OCI-M1 (cell line): ENCODE measurements around the gene CUL7.
"Not testable (repeated sequence)": the region's sequence is repeated elsewhere in the genome, so short reads cannot be mapped to it uniquely, and the experiment has no call there.

Experiments used
- DNase-seq: peaks from one replicate; lab custom pipeline; 2025; lab: John Stamatoyannopoulos, UW

Gene CUL7

GRCh38 chr6:43053545-43054205, at the start of gene CUL7:
Gene CUL7, minus strand, starts transcription at chr6:43053851. Its CDS starts 1,063 bp downstream, at chr6:43052788.
- DNase-seq, result peak; percentile 98

DNA sequence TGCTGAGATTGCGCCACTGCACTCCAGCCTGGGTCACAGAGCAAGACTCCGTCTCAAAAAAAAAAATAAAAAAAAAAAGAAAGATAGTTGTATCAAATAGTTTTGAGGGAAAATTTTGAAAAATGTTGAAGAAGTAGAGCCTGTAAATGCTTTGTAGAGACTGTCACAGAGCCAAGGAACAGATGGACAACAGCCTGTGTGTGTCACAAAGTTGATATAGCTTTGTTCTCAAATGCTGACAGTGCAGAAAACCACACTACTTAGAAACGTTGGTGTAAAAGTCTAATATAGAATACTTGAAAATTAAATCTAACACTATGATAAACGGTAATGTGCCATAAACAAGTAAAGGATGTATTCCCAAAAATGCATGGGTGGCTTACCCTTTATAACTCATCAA, 47.8 kb upstream of the CUL7 start:
- DNase-seq, result no peak

GRCh38 chr6:43097502-43097901, 43.9 kb upstream of the CUL7 start:
- DNase-seq, result no peak

DNA sequence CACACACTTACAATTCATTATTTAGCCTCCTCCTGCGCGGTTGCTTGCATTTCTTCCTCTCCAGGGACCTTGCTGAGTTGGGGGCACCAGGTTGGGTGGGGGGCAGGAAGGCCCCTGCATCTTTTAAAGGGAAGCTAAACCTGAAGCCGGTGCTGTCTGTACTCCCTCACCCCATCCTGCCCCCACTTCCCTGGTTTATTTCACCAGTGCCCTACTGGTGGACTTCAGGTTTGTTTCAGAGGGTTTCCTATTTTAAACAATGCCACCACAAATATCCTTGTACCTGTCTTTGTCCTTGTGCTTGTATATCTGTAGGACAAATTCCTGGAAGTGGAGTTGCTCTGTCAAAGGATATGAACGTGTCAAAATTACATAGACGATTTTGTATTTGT, 43.4 kb upstream of the CUL7 start:
- no peak for DNase-seq

- no peak for DNase-seq
Measured at GRCh38 chr6:43096451-43097097, 42.9 kb upstream of the CUL7 start.

GRCh38 chr6:43095939-43096338, 42.3 kb upstream of the CUL7 start:
- no peak for DNase-seq

DNA sequence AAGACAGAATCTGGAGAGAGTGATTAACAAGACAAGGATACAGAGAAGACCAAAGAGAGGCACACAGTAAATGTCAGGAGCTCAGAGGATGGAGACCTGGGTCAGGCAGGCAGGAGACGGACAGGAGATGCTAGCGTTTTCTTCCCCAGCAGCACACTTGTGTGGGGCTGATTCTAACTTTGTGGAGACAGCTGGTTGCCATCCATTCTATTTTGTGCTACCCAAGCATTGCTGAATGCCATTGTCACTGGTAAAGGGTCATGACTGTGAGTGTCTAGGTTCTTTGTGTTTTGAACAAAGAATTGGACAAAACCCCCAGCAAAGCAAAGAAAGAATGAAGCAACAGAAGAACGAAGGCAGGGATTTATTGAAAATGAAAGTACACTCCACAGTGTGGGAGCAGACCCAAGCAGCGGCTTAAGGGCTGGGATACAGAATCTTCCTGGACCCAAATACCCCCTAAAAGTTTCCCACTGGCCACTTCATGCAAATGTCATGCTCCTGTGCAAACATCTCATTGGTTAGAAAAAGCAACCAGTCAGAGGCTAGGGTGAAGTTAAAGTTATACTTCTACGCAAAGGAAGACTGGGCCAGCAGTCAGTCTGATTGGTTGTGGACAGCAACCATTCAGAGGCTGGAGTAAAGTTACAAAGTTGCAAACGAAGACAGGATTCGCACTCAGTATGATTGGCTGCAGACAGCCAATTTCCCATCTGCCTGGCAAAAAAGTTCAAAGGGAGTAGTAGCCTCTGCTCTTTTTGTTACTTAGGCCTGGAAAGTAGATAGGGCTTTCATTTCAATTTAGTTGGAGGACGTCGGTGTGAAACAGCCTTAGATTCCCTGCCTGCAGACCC, 40.0 kb upstream of the CUL7 start:
- peak; percentile 60 for DNase-seq

- DNase-seq, result no peak
Measured at GRCh38 chr6:43092635-43093034, 39.0 kb upstream of the CUL7 start.

GRCh38 chr6:43091436-43091991, 37.9 kb upstream of the CUL7 start:
- DNase-seq, result no peak

DNA sequence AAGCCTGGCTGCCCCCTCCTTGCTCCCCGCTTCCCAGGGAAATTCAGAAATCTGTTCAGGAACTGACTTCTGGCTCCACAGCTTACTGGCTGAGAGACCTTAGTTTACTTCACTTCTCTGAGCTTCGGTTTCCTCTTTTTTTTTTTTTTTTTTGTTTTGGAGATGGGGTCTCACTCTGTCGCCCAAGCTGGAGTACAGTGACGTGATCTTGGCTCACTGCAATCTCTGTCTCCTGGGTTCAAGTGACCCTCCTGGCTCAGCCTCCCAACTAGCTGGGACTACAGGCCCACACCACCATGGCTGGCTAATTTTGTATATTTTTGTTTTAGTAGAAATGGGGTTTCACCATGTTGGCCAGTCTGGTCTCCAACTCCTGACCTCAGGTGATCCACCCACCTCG, 37.4 kb upstream of the CUL7 start:
- no peak for DNase-seq

DNA sequence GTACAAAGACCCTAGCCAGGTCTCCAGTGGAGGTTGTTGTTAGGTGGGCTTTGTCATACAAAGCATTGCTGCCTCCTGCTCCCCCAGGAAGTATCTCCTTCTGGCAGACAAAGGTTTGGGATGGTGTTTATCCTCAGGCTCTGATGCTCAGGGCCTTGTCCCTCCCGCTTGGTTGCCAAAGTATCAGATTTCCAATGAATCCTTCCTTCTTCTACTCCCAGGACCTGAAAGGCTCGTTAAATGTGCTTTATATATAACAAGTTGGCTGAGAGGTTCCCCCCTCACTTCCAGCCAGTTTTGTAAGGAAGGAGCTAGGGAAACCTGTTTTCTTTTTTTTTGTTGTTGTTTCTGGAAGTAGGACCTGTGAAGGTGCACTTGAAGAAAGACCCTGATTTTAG, 36.9 kb upstream of the CUL7 start:
- DNase-seq, result no peak

DNA sequence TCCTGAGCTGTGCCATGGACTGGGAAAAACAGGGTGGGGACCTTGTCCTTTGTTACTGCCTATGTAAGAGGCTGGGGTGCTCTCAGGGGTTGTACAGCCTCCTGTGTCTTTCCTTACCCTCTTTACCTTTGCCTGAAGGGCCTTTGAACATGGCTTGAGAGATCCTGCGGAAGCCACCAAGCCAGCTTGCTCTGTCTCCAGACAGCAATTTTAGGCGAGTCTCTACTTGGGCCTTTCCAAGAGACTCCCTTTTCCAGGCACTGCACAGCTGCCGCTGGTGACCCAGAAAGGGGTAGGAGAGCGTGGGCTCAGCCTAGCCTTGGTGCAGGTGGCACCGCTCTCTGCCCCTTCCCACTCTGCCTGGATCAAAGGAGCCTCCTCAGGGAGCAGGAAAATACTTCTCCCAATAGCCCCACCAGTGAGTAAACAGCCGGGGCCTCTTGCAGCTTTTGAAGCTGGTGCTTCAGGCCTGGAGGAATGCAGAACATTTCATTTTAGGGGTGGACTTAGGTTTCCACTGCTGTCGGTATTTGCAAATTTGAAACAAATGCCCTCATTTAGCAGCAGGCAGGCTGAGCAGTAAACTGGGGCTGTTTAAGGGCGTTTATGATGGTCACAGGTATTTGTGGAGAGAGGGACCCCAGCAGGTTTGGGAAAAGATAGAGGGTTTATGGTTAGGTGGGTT, 36.4 kb upstream of the CUL7 start:
- DNase-seq, result no peak

DNA sequence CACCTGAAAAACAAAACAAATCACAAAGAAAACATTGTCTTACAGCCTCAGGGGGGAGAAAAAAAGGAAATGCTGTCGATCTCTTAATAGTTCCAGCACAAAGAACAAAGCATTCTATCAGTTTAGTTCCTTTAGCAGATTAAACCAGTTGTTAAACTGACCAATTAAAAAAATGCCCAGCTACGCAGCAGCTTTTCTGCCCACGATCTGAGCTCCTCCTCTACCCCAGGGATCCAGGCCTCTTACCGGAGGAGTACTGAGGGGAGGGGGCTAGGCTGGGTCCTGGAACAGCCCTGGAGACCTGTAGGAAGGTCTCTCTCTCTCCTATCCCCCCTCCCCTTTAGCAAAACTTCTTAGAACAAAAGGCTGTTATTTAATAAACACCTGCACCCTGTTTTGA, 35.8 kb upstream of the CUL7 start:
- no peak for DNase-seq

DNA sequence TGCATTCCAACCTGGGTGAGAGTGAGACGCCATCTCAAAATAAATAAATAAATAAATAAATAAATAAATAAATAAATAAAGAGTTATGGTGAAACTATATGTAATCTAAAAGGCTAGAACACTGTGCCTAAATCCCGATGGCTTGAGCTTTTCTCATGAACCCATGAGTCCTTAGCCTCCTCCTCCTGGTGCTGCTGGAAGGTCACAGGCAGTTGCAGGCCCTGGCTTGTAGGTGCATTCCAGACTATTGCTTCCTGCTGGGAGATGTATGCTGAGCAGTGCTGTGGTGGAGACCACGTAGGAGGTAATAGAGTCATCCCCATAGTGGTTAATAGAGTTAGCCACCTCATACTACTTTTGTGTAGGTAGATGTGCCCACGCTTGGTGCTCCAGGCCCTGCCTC, 35.0 kb upstream of the CUL7 start:
- DNase-seq, result no peak

DNA sequence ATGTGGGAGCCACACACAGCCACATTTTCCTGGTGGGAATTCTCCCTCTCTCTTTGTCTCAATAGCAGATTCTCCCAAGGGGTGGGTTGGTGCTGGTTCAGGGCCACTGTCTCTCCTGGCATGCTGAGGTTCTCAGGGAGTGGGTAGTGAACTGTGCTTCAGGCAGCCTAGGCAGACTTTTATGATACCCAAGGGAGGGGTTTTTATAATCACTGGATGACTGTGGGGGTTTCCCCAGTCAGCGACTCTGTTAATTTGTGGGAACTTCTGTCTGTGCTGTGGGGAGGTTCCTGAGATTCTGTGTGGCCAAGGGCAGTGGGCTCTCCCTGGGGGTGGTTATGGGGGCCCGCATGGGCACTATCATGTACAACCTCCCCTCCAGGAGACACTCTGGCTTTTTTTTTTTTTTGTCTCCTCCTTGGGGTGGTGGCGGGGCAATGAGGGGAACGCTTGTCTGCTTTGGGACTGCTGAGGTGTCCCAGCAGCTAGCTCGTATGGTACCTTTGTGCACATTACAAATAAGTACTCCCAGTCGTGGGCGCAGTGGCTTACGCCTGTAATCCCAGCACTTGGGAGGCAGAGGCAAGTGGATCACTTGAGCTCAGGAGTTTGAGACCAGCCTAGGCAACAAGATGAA, 32.5 kb upstream of the CUL7 start:
- DNase-seq, result no peak

DNA sequence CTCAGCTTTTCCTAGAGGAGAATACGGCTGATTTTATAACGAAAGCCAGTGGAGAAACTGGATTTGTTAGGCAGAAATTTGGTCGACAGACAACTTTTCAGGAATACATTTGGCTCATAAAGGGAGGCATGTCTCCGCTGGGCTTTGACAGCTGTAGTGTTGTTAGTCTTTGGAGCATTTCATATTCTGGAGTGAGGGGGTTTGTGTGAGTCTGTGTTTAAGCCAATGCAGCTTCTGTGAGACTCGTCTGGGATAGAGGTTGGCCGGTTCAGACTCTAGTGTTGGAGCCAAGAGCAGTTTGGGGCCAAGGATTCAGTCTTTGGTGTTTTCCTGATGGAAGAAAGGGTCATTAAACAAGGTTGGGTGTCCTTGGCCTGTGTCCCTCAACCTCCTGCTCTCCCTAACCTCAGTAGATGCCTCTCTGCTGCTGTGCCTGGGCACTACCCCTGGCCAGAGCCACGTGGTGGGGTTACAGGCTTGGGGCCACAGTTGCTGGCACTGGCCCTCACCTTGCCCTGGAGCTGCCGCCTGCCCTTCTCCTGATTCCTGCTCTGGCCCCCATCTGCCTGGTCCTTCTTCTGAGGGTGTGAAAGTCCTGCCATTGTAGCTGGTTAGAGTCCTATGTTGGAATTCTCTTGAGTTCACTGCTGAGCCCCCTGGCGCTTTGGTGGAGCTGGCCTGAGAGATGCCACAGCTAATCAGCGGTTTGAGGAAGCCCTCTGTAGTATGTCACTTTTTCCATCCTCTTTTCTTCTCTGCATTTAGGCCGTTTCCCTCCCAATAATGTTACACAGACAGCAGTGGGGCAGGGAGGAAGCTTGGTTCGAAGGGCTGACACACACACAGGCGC, 29.4 kb upstream of the CUL7 start:
- DNase-seq, result no peak

DNA sequence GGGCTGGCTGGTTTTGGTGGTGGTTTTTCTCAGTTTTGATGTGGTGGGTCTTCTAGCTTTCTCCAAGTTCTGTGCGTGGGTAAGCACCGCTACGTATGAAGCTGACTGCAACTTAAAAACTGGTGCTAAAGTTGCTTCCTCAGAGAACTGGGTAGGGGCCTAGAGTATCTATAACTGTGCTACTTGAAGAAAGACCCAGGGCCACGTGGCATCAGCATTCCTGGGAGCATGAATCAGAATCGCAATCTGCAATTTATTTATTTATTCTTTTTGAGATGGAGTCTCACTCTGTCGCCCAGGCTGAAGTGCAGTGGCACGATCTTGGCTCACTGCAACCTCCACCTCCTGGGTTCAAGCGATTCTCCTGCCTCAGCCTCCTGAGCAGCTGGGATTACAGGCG, 28.3 kb upstream of the CUL7 start:
- DNase-seq, result not testable (repeated sequence)

- DNase-seq, result peak; percentile 11
Measured at GRCh38 chr6:43081043-43081442, 27.4 kb upstream of the CUL7 start.

DNA sequence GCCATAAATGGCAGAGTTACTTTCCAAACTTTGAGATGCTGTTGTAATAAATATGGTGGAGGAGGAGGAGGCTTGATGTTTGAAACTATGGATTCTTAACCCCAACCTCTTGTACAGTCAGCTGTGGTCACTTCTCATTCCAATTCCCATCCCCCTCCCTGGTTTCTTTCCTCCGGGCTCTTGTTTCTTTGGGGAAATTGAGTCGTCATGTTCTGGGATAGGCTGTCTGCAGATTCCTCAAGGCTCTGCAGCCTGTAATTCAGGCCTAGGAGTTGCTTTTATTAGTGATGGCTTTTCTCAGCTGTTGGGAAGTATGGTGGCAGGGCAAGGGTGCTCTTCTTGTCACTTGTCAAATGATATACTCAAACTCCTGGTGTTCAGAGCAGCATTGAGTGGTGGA, 25.0 kb upstream of the CUL7 start:
- DNase-seq, result no peak

DNA sequence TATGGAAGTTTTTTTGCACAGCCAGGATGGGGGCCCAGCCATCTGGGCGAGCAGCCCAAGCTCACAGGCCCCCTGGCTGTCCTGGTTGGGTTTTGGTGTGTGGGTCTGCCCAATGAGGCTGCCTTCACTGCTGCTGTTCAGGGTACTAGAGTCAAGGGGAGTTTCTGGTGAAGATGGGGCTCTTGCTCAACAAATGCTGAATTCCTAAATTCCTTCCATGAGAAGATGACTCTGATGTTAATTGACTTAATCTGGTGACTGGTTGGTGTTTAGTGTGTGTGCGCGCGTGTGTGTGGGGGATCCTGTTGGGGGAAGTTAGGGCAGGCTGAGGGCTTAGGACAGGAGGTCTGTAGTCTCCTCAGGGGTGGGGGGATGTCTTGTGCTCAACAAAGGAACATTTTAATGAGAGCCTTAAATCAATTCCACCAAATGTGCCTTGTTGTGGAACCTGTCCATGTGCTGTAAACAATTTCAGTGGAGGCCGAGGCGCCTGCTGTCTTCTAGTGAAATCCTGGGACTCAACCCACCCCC, 24.4 kb upstream of the CUL7 start:
- no peak for DNase-seq
